HepG2 (cell line): ENCODE measurements around the gene STAT5A. TPM values are rescaled to one million over a fixed set of nuclear protein-coding genes. Genes with fewer than 3 reads are reported as not detected.

Experiments used
- AGO1 ChIP-seq: fragments of 200-400 bp; formaldehyde crosslinking; IDR thresholded peaks from 2 replicates; pipeline ENCODE4 v1.6.1; 2017; ENCODE audit warnings: mild to moderate bottlenecking, low read depth, low read length, moderate library complexity; ENCODE audit not compliant: poor library complexity, severe bottlenecking
- CBX1 ChIP-seq: IDR thresholded peaks from one replicate; pipeline ENCODE4 v1.6.1; 2016; ENCODE audit warnings: antibody characterized with exemption, low read depth
- CC2D1A ChIP-seq: sonication (generic); formaldehyde crosslinking; IDR thresholded peaks from 2 replicates; pipeline ENCODE4 v1.8.1; 2023; ENCODE audit warnings: mild to moderate bottlenecking, missing genetic modification reagents
- GTF3A ChIP-seq: sonication (generic); formaldehyde crosslinking; conservative IDR thresholded peaks from 2 replicates; pipeline ENCODE4 v1.4.0; 2020; ENCODE audit warnings: mild to moderate bottlenecking, missing genetic modification reagents
- HBP1 ChIP-seq: IDR thresholded peaks from 2 replicates; pipeline ENCODE4 v1.6.1; 2016; ENCODE audit warnings: low read depth, control low read depth
- PPARG ChIP-seq: conservative IDR thresholded peaks from 2 replicates; pipeline ENCODE4 v1.6.1; 2016; ENCODE audit warnings: missing biosample characterization, missing genetic modification reagents
- SOX5 ChIP-seq: IDR thresholded peaks from 2 replicates; pipeline ENCODE4 v1.6.1; 2016; ENCODE audit warnings: borderline replicate concordance
- SYNCRIP ChIP-seq: fragments of 200-400 bp; formaldehyde crosslinking; IDR thresholded peaks from 2 replicates; pipeline ENCODE4 v1.6.1; 2018; ENCODE audit warnings: mild to moderate bottlenecking, low read depth, low read length; ENCODE audit not compliant: insufficient read depth
- TBL1XR1 ChIP-seq: fragments of 150-350 bp; IDR thresholded peaks from 2 replicates; pipeline ENCODE4 v1.6.1; 2014; ENCODE audit warnings: borderline replicate concordance, low read length; ENCODE audit not compliant: partially characterized antibody
- TCF12 ChIP-seq, 2 experiments: fragments of 450-650 bp in 1 of 2; sonication (generic) in 1 of 2; formaldehyde crosslinking in 1 of 2; IDR thresholded peaks; 2 replicates each; pipeline versions ENCODE4 v1.6.1 to v1.8.0; 2017 to 2022; ENCODE audit warnings: antibody characterized with exemption in 1 of 2, mild to moderate bottlenecking in 1 of 2, missing genetic modification reagents in 1 of 2, moderate library complexity in 1 of 2
- TGIF2 ChIP-seq: IDR thresholded peaks from 2 replicates; pipeline ENCODE4 v1.6.1; 2016; ENCODE audit warnings: control low read depth, missing compliant biosample characterization
- TOPORS ChIP-seq: sonication (generic); formaldehyde crosslinking; IDR thresholded peaks from 2 replicates; pipeline ENCODE4 v1.8.0; 2023; ENCODE audit warnings: mild to moderate bottlenecking, missing genetic modification reagents
- XBP1 ChIP-seq: sonication (generic); formaldehyde crosslinking; IDR thresholded peaks from 2 replicates; pipeline ENCODE4 v1.5.0; 2020; ENCODE audit warnings: missing genetic modification reagents
- ZBTB20 ChIP-seq: sonication (generic); formaldehyde crosslinking; IDR thresholded peaks from 2 replicates; pipeline ENCODE4 v1.8.1; 2023; ENCODE audit warnings: missing genetic modification reagents, low read depth, mild to moderate bottlenecking, borderline replicate concordance
- ZNF350 ChIP-seq: sonication (generic); formaldehyde crosslinking; IDR thresholded peaks from 2 replicates; pipeline ENCODE4 v1.4.0; 2020; ENCODE audit warnings: mild to moderate bottlenecking, low read depth, missing genetic modification reagents, borderline replicate concordance
- ZNF564 ChIP-seq: sonication (generic); formaldehyde crosslinking; IDR thresholded peaks from 2 replicates; pipeline ENCODE4 v1.8.1; 2023; ENCODE audit warnings: mild to moderate bottlenecking, missing genetic modification reagents
- ZNF615 ChIP-seq: sonication (generic); formaldehyde crosslinking; IDR thresholded peaks from 2 replicates; pipeline ENCODE4 v1.5.0; 2020; ENCODE audit warnings: mild to moderate bottlenecking, missing genetic modification reagents, borderline replicate concordance
- ZNF660 ChIP-seq: sonication (generic); formaldehyde crosslinking; IDR thresholded peaks from 2 replicates; pipeline ENCODE4 v1.5.1; 2020; ENCODE audit warnings: mild to moderate bottlenecking, low read depth, missing genetic modification reagents, borderline replicate concordance
- ZNF724P ChIP-seq: sonication (generic); formaldehyde crosslinking; IDR thresholded peaks from 2 replicates; pipeline ENCODE4 v1.8.0; 2022; ENCODE audit warnings: missing genetic modification reagents, borderline replicate concordance
- ZNF775 ChIP-seq: sonication (generic); formaldehyde crosslinking; IDR thresholded peaks from 2 replicates; pipeline ENCODE4 v1.4.0; 2020; ENCODE audit warnings: missing genetic modification reagents, mild to moderate bottlenecking, moderate library complexity, borderline replicate concordance
- ZNF891 ChIP-seq: sonication (generic); formaldehyde crosslinking; IDR thresholded peaks from 2 replicates; pipeline ENCODE4 v1.5.0; 2020; ENCODE audit warnings: mild to moderate bottlenecking, missing genetic modification reagents
- polyA plus RNA-seq, 8 experiments: library from polyadenylated mRNA; depleted of rRNA in 3 of 8; stranded (reverse) in 7 of 8; unstranded in 1 of 8; fragments of >200 nt; fragmentation: Illumina TruSeq in 4 of 8; extraction: Trizol in 4 of 8; gene quantifications; 2 replicates each; pipeline versions ENCODE4 v1.2.1 to v1.2.3, GENCODE V29; 2011 to 2016; ENCODE audit warnings: low read depth in 4 of 8, missing spikeins in 1 of 8, mixed read lengths in 1 of 8; ENCODE audit not compliant: insufficient read depth in 1 of 8
- total RNA-seq, 5 experiments: library from RNA; depleted of rRNA; stranded (reverse); fragments of >200 nt; fragmentation: Illumina TruSeq; extraction: Trizol; gene quantifications; 2 replicates each; pipeline ENCODE4 v1.2.3, GENCODE V29; 2016; ENCODE audit warnings: low read depth in 1 of 5
- TF ChIP-seq, protein P1 (sequence below): sonication (generic); formaldehyde crosslinking; IDR thresholded peaks from 2 replicates; pipeline ENCODE4 v1.5.1; 2020; ENCODE audit warnings: mild to moderate bottlenecking, missing genetic modification reagents, moderate library complexity
- TF ChIP-seq, protein P2 (sequence below): sonication (generic); formaldehyde crosslinking; IDR thresholded peaks from 2 replicates; pipeline ENCODE4 v1.4.0; 2020; ENCODE audit warnings: missing genetic modification reagents

STAT5A gene
- total and polyA plus RNA-seq, 2 of the 13 experiments (the other 11 are each of a cell fraction or from before 2014, with no cell fraction given): 1.4 to 4.1 TPM

DNA sequence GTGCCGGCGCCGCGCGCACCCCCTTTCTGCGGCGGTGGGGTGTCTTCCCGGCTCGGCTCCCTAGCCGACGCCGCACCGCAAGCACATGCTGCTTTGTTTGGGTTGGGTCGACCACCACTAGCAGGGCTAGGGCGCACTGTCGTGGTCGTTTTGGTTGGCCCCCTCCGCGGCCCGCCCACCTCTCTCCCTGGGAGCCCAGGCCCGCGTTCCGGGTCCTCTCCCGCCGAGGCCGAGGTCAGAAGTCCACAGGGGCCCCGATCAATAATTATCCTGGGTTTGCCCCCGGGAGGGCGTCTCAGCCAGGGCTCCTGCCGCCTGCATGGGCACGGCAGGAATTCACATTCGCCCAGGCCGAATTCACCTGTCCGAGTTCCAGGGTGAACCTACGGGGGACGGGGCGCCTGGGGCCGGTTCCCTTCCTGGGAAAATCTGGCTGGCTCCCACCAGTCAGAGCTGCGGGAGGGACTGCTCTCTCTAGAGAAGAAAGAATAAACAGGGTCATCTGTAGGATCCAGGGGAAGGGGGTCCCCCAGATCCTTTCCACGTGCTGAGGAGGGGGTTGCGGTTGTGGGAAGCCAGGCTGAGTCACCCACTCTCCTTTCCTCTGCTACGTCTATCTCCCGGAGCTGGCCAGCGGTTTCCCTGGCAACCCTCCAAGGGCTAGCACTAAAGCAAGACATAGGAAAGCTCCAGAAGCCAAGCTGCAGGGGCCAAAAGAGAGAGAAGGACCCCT, 11.5 kb upstream of the STAT5A start (continued):
- 0 out of 2 replicates have a peak, but pooled peaks have one; percentile 65 for TF ChIP-seq XBP1 (CRISPR knock-in tag)
- TF ChIP-seq CBX1: no peak
- peak; percentile 90 for TF ChIP-seq ZNF350
- peak; percentile 49; the same call in 1 of the 2 replicates for TF ChIP-seq SOX5 (CRISPR knock-in tag)
- 0 out of 2 replicates have a peak, but pooled peaks have one; percentile 26 for TF ChIP-seq ZNF775 (CRISPR knock-in tag)
- TF ChIP-seq ZNF660 (CRISPR knock-in tag): no peak
- no peak for TF ChIP-seq CC2D1A (CRISPR knock-in tag)
- no peak; the same call in 1 of the 2 replicates for TF ChIP-seq PPARG (CRISPR knock-in tag)
- TF ChIP-seq, protein P1, sequence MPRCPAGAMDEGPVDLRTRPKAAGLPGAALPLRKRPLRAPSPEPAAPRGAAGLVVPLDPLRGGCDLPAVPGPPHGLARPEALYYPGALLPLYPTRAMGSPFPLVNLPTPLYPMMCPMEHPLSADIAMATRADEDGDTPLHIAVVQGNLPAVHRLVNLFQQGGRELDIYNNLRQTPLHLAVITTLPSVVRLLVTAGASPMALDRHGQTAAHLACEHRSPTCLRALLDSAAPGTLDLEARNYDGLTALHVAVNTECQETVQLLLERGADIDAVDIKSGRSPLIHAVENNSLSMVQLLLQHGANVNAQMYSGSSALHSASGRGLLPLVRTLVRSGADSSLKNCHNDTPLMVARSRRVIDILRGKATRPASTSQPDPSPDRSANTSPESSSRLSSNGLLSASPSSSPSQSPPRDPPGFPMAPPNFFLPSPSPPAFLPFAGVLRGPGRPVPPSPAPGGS: no peak
- no peak for TF ChIP-seq TCF12 (IDR thresholded peaks at IDR 0.05)
- no peak for TF ChIP-seq TCF12 (CRISPR knock-in tag; IDR thresholded peaks at IDR 0.05)
- peak; percentile 78; the same call in 1 of the 2 replicates for TF ChIP-seq ZNF891
- TF ChIP-seq ZNF615 (CRISPR knock-in tag): no peak
- 0 out of 2 replicates have a peak, but pooled peaks have one; percentile 80 for TF ChIP-seq ZNF564 (CRISPR knock-in tag)
- no peak for TF ChIP-seq TGIF2 (CRISPR knock-in tag)
- TF ChIP-seq AGO1: peak; percentile 65
- TF ChIP-seq SYNCRIP: no peak
- TF ChIP-seq ZNF724P (CRISPR knock-in tag): 0 out of 2 replicates have a peak, but pooled peaks have one; percentile 31
- peak; percentile 60; the same call in 1 of the 2 replicates for TF ChIP-seq ZBTB20 (CRISPR knock-in tag)
- TF ChIP-seq, protein P2, sequence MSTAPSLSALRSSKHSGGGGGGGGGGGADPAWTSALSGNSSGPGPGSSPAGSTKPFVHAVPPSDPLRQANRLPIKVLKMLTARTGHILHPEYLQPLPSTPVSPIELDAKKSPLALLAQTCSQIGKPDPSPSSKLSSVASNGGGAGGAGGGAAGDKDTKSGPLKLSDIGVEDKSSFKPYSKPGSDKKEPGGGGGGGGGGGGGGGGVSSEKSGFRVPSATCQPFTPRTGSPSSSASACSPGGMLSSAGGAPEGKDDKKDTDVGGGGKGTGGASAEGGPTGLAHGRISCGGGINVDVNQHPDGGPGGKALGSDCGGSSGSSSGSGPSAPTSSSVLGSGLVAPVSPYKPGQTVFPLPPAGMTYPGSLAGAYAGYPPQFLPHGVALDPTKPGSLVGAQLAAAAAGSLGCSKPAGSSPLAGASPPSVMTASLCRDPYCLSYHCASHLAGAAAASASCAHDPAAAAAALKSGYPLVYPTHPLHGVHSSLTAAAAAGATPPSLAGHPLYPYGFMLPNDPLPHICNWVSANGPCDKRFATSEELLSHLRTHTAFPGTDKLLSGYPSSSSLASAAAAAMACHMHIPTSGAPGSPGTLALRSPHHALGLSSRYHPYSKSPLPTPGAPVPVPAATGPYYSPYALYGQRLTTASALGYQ (CRISPR knock-in tag): peak; percentile 94
- no peak for TF ChIP-seq TBL1XR1
- TF ChIP-seq GTF3A (CRISPR knock-in tag): peak; percentile 61; the same call in 1 of the 2 replicates
- peak; percentile 66; the same call in 1 of the 2 replicates for TF ChIP-seq TOPORS (CRISPR knock-in tag)
- no peak for TF ChIP-seq HBP1 (CRISPR knock-in tag)
